ENCODE results near the gene LRIG1.

Gene LRIG1

DNA sequence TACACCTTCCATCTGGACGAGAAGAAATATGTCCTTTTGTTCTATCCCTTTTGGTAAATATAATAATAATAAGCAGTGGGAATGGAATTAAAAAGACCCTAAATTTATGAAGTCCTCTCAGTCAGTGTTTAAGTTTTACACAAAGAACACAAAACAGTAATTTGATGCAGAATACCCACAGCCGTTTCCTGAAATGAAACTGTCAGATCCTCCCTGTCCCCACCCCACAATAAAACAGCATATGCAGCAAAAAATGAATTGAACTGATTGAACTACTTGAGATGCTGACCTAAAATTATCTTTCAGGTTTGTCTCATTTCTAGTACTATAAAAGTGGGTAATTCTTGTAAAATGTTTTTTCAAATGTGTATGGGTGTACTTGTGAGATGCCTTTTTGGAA is 2.2 kb upstream of the LRIG1 start:
- no peak for DNase-seq (ENCODE audit: low read depth)

DNA sequence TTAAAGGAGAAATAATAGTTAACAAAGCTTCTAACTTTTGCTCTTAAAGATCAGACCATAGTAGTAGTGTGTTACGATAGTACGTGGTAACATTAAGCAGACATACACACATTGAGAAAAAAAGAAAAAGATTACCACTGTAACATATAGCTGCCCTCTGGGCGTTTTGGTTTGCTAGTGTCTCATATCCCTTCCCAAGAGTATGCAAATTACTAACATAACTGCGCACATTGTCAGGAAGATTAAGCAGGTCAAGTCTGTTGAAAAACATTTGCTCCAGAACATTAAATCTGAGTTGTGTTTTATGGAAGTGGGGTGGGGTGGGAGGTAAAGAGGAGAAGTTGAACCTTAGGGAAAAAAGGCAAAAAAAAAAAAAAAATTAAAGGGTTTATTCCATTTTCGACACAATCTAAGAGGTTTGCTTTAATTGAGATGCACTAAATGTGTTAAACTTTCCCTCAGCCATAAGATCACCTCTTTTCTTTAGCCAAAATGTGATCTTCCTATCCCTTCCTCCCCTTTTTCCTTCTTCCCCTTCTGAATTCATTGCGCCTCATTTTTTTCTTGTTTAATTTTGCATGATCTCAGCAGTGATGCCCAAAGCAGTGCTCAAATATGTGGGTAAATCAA is 1.5 kb upstream of the LRIG1 start:
- no peak for DNase-seq (ENCODE audit: low read depth)

DNA sequence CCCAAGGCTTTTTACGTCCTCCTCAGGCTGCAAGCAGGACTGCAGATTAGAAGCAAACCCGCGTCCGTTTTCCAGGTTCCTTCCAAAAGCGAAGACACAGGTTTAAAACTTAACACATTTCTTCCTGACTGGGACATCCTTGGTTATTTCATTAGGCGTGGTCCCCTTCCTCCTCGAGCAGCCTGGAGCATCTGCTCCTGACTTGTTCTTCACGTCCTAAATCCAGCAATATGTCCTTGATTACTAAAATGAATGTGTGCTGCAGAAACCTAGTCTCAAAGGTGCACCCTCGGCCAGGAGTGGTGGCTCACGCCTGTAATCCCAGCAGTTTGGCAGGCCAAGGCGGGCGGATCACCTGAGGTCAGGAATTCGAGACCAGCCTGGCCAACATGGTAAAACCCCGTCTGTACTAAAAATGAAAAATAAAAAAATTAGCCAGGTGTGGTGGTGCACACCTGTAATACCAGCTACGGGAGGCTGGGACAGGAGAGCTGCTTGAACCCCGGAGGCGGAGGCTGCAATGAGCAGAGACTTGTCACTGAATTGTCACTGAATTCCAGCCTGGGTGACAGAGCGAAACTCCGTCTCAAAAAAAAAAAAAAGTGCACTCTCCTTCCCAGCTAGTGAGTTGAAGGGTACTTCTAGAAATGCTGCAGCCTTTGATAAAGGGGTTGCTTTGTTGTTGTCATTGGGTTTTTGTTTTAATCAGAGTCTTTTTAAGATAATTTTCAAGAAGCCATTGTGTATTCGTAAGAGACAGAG is 842 bp upstream of the LRIG1 start:
- DNase-seq (ENCODE audit: low read depth) = no peak

DNA sequence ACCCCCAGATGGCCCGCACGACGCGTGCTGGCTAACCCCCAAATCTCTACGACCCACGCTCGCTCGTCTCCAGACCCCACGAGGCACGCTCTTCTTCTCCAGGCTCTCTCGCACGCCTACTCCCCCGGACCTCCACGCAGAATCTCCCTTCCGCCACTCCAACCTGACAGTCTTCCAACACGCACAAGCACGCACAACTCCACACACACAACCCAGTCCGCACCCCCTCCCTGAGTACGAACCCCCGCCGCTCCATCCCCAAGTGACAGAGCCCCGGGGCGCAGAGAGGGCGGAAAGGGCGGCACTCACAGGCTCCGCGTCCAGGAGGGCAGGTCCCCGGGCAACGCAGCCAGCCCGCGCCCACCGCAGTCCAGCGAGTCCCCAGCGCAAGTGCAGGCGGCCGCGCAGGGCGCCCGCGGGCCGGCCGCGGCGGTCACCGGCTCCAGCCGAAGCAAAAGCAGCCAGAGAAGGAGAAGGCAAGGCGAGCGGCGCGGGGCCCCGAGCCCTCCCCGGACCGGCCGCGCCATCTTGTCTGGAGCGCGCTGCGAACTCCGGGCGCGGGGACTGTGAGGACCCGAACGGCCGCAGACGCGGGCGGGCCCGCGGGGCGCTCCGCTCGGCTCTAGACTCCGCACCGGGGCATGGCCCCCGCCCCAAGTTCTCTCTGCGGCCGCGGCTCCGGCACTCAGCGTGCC is 794 bp downstream of the LRIG1 start:
- no peak for DNase-seq (ENCODE audit: low read depth)

DNA sequence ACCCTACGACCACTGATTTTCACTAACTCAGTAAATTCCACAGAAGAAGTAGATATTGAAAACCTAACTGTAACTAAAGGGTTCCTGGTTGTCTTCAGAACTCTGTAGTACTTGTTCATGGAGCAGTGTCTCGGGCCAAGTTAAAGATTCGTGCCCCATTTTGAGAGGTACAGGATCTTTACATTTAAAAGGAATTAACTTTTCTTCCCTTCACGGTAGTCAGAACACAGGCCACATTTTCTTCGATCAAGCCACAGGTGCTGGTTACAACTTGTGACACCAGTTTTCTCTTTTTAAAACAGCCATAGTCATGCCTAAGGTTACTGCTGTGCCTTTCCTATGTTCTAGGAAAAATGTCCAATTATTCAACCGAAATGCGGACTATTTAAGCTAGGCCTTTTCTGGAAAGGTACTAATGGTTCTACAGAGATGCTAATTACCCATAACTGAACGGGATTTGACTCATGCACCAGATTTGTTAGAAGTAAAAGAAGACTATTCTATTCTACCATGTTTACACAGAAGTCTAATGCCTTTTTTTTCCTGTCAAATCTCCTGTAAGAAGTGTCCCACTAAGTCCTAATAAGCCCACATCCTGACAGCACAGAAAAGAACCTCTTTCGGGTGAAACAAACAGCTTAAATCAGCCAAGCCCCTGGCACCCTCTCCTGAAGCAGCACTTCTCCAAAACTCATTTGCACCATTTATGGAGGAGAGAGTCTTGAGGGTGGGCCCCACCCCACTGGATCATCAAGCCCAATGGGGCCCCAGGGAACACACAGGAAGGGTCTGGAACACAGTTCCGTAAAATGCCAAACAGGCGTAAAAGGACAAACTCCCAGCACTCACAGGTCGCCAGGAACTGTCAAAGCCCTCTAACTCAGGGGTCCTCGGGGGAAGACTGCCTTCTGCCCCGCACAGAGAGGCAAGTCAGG is 1.9 kb downstream of the LRIG1 start:
- no peak for DNase-seq (ENCODE audit: low read depth)

DNA sequence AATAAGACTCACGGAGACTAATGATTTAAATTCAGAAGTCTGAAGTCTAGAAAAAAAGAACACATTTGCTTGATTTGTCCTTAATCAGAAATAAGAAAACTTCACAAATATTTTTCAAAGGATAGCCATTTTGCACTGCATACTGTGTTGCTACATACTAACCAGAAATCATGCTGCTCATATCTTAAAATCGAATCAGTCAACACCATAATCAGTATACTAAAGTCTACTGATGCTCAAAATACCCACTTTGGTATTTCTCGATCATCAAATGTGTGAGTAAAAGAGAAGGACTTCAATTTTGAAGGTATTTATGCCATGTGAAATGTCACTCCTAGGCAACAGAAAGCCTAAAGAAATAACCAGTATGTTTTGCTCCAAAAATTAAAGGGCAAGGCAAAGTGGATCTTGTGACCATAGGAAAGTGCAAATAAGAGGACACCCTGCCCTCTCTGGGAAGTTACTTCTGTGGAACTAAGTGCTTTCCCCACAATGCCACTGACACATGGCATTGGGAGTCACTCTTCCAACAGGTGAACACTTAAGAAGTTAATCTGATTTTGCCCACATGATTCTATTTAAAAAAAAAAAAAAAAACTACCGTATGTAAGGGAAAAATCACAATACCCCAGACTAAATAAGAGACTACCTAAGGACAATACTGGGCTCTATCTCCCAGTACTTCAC is 2.7 kb downstream of the LRIG1 start:
- no peak for DNase-seq (ENCODE audit: low read depth)

DNA sequence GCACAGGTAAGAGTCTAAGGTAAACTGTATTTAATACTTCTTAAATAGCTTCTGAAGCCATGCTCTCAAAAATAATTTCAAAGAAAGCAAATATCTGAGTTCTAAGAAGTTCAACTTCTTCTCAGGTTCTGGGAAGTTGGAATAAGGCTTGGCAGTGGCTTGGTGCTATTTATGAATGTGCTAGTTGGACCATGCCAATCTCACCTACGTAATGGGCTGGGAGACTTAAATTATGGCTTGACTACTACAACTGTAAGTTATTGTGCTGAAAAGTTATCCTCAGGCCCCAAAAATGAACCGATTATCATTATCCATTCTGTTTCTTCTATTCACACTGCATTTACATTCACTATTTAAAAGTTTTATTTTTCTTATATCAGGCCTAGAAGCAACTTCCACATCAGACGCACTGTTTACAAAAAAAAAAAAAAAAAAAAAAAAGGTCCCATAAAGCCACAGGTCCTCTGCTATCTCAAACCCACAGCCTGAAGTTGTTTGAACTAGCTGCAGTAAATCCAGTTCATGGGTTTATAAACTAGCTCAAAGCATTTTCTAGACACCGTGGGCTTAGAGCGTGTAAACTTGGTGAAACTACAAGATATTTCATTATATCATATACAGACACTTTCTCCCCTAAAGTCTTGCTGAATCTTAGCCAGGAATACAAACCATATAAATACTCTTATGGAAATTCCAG is 3.4 kb downstream of the LRIG1 start:
- no peak for DNase-seq (ENCODE audit: low read depth)

DNA sequence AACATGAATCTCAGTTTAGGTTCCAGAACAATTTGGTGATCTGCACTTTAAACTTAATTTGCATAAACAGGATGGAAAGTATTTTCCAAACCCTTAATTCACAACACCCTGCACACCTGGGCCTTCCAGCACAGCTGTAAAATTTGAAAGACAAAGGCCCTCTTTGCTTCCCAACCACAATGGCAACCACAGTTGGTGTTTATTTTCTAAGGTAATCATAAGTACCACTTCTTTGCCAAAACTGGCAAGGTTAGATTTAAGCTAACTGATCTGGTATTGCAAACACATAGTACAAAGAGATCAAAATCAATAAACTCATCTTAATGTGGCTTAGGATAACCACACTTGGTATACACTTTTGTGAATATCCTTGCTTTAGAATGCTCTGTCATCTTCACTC is 4.1 kb downstream of the LRIG1 start:
- no peak for DNase-seq (ENCODE audit: low read depth)

DNA sequence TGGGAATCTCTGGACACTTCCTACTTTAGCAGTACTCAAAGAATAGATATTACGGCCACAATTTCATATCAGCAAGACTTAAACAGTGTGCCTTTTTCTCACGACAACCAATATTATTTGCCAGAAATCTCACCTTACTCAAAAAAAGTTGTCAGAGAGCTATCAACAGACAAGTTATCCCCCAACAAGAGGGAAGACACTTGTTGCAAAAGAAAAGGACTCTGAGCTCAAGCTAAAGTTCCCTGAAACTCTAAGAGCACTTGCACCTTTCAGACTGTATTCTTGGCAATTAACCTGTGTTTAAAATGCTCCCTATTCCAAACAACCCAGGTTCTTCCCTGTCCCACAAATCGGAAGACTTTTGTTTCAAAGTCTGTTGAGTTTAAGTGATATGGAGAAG is 4.5 kb downstream of the LRIG1 start:
- DNase-seq (ENCODE audit: low read depth) = no peak

DNA sequence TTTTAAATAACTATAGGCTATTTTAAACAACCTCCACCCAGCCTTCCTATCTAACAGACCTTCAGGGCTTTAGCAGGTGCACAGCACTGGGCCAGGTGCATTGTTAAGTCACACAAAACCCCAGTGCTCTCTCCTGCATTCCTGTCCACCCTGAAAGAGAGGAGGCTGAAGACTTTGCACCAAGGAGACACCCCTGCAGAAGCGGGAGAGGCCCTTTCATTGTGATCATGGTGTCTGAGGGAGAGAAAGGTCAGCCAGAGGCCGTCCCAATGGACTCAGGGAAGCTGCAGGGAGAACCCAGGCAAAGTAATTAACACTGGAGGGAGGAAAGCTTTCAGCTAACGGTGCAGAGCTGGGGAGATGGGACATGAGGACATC is 5.2 kb downstream of the LRIG1 start:
- DNase-seq (ENCODE audit: low read depth) = no peak

DNA sequence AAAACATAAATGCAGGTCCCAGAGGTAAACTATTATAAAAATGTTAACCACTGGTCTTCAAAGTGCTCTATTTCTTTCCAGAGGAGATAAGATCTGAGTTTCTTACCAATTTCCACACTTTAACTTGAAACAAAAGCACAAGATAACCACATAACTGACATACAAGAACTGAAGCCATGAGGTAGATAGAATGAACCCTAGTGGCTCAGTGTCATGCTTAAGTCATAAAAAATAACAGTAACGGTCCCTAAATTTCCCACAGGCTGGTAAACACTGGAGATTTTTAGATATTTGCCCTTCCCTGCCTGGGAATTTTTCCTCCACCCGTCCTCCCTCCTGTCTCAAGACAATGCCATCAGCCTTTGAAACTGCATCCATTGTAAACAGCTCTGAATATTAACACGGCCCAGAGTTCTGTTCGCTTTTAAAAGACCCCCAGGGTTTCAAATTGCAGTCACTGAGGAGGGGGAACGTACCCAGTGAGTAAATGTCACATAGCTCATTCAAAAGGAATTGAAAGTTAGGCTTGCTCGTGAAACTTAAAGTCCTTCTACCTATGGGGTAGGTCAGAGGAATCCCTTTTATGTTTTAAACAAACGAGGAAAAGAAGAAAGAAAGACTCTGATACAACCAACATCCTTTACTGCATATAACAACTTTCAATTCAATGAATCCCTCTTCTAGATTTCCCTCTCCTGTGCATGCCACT is 5.7 kb downstream of the LRIG1 start:
- no peak for DNase-seq (ENCODE audit: low read depth)

DNA sequence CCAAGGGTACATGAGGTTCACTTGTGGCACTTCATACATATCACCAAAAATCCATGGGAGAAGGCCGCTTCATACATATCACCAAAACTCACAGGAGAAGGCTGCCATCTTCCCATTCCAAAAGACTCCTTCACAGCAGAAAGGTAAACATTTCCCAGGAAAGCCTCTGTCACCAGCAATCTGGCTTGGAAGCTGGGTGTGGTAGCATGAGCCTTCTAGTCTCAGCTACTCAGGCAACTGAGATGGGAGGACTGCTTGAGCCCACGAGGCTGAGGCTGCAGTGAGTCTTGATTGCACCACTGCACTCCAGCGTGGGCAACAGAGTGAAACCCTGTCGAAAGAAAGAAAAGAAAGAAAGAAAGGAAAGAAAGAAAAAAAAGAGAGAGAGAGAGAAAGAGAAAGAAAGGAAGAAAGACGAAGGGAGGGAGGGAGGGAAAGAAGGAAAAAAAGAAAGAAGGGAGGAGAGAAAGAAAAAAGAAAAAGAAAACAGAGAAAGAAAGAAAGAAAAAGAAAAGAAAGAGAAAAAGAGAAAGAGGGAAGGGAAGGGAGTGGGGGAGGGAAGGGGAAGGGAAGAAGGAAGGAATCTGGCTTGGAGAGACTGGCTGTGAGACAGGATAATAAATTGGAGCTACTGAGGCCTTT is 7.2 kb downstream of the LRIG1 start:
- no peak for DNase-seq (ENCODE audit: low read depth)

DNA sequence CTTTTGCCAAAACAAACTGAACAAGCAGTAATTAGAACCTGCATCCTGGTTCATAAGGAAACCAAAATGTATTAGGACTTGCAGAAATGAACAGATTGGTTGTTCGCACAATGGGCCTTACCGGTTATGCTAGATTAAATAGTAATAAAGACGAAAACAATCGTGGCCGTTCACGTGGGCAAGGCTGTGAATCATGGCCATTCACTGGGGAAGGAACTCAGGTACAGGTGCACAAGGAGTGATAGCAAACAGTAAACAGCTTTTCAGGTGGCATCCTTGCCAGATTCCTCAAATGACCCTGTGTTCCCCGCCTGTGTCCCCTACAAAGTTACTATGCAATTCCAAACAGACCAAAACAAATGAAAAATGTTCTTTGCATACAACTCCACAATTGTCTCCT is 8.2 kb downstream of the LRIG1 start:
- no peak for DNase-seq (ENCODE audit: low read depth)

DNA sequence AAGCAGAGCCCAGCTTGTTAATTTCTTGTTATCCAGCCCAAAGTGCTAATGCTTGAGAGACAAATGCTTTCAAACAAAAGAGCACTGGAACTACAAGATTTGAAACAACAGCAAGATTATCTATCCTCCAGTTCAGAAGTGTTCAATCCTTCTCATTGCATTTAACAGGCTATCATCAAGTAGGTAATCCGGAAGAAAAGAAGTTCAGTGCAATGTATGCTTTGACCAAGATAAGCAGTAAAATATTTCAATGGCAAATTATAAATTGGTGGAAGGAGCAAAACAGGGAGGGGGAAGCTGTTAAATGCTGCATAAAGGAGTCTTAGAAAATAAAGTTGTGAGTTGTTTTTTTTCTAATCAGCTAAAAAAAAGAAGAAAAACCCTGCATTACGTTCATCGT is 8.8 kb downstream of the LRIG1 start:
- no peak for DNase-seq (ENCODE audit: low read depth)

DNA sequence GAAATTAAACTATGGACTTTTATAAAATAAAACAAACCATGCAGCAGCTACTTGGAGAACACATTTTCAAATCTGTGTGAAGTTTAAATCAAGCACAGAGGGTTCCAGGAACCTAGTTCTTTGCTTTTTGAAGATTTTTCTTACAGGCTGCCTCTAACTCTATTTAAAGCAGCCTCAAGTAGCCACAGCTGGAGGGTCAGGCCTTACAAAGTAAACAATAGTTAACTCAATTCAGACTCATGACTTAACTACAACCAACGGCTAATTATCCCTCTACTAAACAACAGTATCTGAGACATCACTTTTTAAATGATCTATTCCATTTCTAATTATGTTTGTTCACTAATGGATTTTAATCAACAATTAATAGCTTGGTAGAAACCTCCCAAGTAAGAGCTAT is 9.8 kb downstream of the LRIG1 start:
- DNase-seq (ENCODE audit: low read depth) = no peak

DNA sequence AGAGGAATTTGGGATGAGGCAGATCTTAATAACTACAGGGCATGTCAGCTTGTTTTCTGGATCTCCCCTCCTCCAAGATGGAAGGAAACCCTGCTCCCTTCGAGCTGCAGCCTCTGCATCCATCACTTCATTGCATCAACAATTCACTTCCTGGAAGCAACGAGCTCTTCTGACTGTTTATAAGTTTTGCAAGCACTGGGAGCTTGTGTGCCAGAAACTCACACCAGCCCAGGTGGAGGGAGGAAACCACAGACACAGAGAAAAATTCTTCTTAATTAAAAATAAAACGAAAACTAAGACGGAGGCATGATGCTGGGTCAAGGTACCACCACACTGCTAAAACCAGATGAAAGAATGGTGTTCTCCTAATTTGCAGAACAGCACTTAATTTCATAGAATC is 10.6 kb downstream of the LRIG1 start:
- DNase-seq (ENCODE audit: low read depth) = no peak

DNA sequence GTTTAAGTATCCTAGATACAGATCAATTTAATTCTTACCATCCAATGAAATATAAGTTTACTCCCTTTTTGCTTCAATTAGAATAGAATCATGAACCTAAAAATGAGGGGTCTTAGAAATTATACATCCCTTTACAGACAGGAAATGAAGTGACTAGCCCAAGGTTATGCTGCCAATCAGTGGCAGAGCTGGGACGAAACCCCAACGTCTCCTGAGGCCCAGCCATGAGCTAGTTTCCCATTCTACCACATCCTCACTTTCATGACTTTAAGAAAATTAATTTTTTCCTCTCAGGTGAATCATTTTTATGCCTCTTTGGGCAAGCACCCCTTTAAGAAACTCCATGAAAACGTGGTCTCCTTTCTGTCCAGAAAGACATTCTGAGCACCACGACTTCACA is 11.2 kb downstream of the LRIG1 start:
- DNase-seq (ENCODE audit: low read depth) = no peak

DNA sequence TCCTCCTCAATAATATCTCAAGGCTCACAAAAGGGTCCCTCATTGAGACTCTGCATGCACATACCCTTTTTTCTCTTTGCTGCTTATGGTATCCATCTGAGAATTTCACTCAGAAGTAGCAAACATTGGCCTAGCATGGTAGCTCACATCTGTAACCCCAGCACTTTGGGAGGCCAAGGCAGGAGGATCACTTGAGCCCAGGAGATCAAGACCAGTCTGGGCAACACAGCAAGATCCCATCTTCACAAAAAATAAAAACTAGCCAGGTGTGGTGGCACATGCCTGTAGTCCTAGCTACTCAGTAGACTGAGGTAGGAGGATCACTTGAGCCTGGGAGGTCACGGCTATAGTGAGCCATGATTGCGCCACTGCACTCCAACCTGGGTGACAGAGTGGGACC is 11.7 kb downstream of the LRIG1 start:
- no peak for DNase-seq (ENCODE audit: low read depth)

DNA sequence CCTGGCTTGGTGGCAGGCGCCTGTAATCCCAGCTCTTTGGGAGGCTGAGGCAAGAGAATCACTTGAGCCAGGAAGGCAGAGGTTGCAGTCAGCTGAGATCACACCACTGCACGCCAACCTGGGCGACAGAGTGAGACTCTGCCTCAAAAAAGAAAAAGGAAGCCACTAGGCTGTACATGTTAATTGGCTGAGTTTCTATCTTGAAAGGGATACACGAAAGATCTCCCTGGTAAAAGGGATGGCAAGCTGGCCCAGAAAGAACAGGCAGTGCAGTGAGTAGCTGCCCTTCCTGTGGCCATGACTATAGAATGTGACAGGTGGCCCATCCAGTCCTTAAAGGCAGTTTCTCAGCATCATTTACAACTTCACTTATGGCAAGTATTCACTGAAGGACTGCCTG is 12.3 kb downstream of the LRIG1 start:
- DNase-seq (ENCODE audit: low read depth) = no peak

DNA sequence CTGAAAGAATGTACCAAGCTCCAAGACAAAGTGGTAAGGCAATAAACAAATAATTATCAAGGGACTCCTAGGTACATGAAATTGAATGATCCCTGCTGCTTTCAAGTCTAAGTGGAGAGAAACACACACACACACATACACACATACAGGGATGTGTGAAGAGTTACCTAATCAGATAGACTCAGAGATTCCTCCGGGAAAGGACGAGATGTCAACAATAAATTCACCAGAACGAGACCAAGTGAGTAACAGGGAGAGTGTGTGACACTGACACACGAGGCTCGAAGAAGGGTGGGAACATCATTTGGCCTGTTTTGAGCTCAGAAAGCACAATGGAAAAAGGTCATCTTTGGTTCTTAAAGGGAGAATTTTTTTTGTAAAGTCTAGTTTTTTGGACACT is 13.4 kb downstream of the LRIG1 start:
- no peak for DNase-seq (ENCODE audit: low read depth)

Measured in activated T-cell treated with anti-CD3 and anti-CD28 coated beads for 24 hours (primary cell).